Mucosa of rectum (tissue), 2 donors: Measurements from ENCODE around the gene HAPLN2.
A peak's percentile ranks its signal among the peaks of the same experiment; 100 is the strongest.

Experiments used
- H3K27ac ChIP-seq, 2 donors: one replicate each; pipeline ENCODE4 v1.7.0; 2013; ENCODE audit warnings: inconsistent platforms in 2 of 2, low read depth in 2 of 2, low read length in 2 of 2
- H3K27me3 ChIP-seq, 2 donors: one replicate each; pipeline ENCODE4 v1.7.0; 2013; ENCODE audit warnings: low read length in 2 of 2; ENCODE audit not compliant: control insufficient read depth in 2 of 2, insufficient read depth in 2 of 2
- H3K36me3 ChIP-seq, 2 donors: one replicate each; pipeline ENCODE4 v1.7.0; 2013; ENCODE audit warnings: low read length in 2 of 2; ENCODE audit not compliant: control insufficient read depth in 2 of 2, insufficient read depth in 2 of 2
- H3K4me1 ChIP-seq, 2 donors: one replicate each; pipeline ENCODE4 v1.7.0; 2013; ENCODE audit warnings: low read length in 2 of 2, mild to moderate bottlenecking in 1 of 2; ENCODE audit not compliant: control insufficient read depth in 2 of 2, insufficient read depth in 2 of 2
- H3K4me3 ChIP-seq, 2 donors: one replicate each; pipeline ENCODE4 v1.7.0; 2013; ENCODE audit warnings: low read length in 2 of 2
- H3K9ac ChIP-seq, 2 donors: one replicate each; pipeline ENCODE4 v1.7.0; 2013; ENCODE audit warnings: low read length in 2 of 2, low read depth in 1 of 2, mild to moderate bottlenecking in 1 of 2
- H3K9me3 ChIP-seq, 2 donors: one replicate each; pipeline ENCODE4 v1.7.0; 2013; ENCODE audit warnings: low read length in 2 of 2; ENCODE audit not compliant: control insufficient read depth in 2 of 2
- donor health status: healthy.
- donor health status: Normal muscosa, but diverticular disease.

The HAPLN2 gene

DNA sequence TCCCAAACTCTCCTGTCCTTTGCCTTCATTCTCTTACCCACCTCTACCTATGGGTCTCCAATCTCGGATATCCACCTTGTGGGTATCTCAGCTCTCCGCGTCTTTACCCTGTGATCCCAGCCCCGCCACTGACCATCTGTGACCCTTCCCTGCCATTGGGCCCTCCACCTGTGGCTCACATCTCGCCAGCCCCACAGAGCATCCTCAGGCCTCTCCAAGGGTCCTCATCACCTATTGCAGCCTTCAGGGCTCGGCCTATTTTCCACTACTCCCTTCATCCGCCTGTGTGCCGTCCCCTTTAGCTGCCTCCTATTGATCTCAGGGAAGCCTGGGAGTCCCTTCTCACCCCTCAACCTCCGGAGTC, 33.8 kb downstream of the HAPLN2 start:
- peaks cover 8 to 11% of the 10 kb centered on the region in 2 donors for H3K4me1 ChIP-seq
- no peaks in the 10 kb centered on the region for H3K9me3 ChIP-seq
- no peaks in the 10 kb centered on the region for H3K36me3 ChIP-seq
- no peak overlapping the region for H3K27ac ChIP-seq
- H3K9ac ChIP-seq = no peak overlapping the region
- H3K4me3 ChIP-seq = no peak overlapping the region
- H3K27me3 ChIP-seq = peaks cover 0 to 12% of the 10 kb centered on the region in 2 donors

DNA sequence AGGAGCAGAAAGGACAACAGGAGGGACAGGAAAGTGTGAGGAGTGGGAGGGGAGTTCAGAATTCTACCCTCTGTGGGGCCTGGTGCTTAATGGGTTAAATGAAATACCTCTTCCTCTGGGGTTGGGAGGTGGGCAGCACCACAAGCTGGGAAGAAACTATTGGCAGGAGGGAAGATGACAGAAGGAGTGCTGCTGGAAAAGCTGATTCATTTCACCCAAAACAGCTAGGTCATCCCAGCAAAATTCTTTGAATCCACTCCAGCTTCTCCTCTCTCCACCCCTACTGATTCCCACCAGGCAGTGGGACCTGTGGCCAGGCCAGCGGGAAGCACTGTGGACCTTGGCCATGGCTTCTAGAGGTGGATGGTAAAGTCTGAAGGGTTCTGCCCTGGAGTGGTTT, 35.5 kb downstream of the HAPLN2 start:
- H3K9ac ChIP-seq = no peak overlapping the region
- H3K36me3 ChIP-seq = no peaks in the 10 kb centered on the region
- no peak overlapping the region for H3K4me3 ChIP-seq
- H3K4me1 ChIP-seq = peaks cover 17 to 19% of the 10 kb centered on the region in 2 donors
- H3K27me3 ChIP-seq = peaks cover 0 to 7% of the 10 kb centered on the region in 2 donors
- H3K9me3 ChIP-seq = no peaks in the 10 kb centered on the region
- H3K27ac ChIP-seq = no peak overlapping the region

DNA sequence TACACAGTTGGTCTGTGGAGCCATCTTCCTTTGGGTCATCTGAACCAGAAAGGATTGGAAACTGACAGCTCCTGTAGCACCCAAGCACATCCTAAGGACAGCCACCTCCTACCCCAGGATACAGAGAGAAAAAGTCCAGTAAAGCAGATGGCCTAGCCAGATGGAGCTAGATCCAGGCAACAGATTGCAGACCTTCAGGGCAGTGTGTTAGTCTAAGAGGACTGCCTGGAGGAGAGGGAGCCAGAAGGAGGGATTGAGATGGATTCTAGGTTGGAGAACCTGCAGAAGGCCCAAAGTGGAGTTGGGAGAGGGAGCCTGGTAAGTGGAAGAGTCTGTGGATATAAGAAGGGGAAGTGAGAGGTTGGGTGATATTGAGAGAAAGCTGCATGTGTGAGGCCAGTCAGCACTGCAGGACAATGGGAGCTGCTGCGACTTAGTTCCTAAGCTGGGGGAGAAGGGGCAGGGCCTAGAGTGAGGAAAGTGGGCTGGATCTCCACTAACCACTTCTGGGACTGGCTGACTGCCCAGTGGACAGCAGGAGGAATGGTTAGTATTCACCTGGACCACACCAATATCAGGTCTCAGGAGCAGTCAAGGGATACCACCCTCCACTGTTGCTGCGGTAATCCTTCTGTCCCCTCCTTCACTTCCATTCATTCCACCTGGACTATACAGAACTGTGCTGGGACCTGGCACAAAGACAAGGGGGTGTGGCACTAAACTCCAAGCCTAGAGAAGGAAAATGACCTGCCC, 36.1 kb downstream of the HAPLN2 start:
- no peak overlapping the region for H3K4me3 ChIP-seq
- H3K9ac ChIP-seq = no peak overlapping the region
- H3K36me3 ChIP-seq = no peaks in the 10 kb centered on the region
- H3K27me3 ChIP-seq = peaks cover 0 to 5% of the 10 kb centered on the region in 2 donors
- peaks cover 21 to 24% of the 10 kb centered on the region in 2 donors for H3K4me1 ChIP-seq
- no peaks in the 10 kb centered on the region for H3K9me3 ChIP-seq
- no peak overlapping the region for H3K27ac ChIP-seq

DNA sequence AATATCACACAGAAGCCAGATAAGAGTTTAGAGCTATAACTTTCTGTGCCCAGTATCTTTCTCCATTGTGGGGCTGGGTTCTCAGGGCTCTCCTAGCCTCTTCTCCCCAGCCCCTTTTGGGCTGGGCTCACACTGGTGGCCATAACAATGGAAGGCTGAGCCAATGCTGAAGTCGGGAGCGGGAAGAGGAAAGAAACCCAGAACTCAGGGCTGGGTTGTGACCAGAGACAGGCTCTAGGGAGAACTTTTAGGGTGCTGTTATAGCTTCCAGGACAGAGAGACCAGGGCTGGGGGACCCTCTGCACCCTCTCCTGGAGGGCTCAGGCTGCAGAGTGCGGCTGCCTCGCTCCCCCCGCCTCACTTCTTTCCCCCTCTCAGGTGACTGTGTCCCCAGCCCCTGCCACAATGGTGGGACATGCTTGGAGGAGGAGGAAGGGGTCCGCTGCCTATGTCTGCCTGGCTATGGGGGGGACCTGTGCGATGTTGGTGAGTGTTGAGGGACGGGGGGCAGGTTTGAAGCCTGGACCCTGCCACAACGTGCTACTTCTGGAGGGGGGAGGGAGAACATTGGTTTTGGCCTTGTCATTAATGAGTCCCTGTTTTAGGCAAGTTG, 36.8 kb downstream of the HAPLN2 start:
- peaks cover 0 to 5% of the 10 kb centered on the region in 2 donors for H3K27me3 ChIP-seq
- no peaks in the 10 kb centered on the region for H3K36me3 ChIP-seq
- no peak overlapping the region for H3K27ac ChIP-seq
- H3K4me3 ChIP-seq = no peak overlapping the region
- no peak overlapping the region for H3K9ac ChIP-seq
- H3K9me3 ChIP-seq = no peaks in the 10 kb centered on the region
- H3K4me1 ChIP-seq = peaks cover 27 to 31% of the 10 kb centered on the region in 2 donors

DNA sequence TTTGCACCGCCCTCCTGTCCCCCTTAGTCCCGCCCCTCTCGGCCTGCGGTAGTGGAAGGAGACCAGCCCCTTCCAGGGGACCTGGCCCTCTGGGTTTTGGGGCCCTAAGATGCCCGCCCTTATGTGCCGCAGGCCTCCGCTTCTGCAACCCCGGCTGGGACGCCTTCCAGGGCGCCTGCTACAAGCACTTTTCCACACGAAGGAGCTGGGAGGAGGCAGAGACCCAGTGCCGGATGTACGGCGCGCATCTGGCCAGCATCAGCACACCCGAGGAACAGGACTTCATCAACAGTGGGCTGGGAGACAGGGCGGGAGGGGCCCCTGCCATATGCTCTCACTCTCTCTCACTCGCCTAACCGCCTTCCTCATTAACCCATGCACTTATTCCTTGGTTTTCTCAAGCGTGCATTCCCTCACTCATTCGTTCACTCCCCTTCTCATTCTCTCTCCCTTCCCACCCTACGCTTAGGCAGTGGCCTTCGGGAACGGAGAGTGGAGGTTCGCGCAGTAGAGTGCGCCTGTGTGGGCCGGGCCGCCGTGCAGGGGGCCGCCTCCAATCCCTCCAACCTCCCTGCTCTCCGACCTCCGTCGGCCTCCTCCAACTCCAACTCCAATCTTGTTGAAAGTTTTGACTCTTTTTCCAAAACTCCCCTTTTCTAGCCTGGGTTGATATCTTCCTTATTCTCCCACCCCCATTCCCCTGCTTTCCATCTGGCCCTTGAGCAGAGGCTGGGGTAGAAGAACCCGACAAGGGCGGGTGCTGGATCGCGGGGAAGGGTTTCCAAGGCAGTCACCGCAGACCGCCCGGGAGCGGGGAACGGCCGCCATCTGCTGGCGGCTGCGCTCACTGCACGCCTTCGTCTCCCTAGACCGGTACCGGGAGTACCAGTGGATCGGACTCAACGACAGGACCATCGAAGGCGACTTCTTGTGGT, 37.9 kb downstream of the HAPLN2 start:
- Histone ChIP-seq H3K9ac (peak overlapping the region; percentile 8 to 14), H3K27ac (no peak overlapping the region)

DNA sequence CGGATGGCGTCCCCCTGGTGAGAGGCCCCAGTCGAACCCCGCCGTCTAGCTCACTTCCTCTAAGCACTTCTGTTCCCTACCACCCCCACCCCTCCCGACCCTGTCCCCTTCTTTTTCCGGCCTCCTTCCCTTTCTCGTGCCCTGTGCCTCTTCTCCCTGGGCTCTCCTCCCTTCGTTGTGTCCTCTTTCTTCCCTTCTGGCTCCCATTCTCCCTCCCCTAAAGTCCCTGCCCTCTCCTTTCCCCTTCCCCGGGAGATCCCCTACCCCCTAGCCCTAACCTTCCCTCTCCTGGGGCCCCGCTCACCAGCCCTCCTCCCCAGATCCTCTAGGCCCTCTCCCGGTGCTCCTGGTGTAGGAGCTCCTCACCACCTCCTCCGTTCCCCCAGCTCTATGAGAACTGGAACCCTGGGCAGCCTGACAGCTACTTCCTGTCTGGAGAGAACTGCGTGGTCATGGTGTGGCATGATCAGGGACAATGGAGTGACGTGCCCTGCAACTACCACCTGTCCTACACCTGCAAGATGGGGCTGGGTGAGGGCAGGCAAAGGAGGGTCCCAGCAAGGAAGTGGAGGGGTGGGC, 38.6 kb downstream of the HAPLN2 start:
- Histone ChIP-seq H3K4me3 (peak overlapping the region; percentile 28 to 58), H3K9me3 (no peaks in the 10 kb centered on the region), H3K27me3 (peaks cover 0 to 5% of the 10 kb centered on the region in 2 donors), H3K4me1 (peaks cover 44 to 45% of the 10 kb centered on the region in 2 donors), H3K36me3 (no peaks in the 10 kb centered on the region), H3K9ac (peak overlapping the region in 1 of 2 donors; percentile 14), H3K27ac (no peak overlapping the region)

More for the DNA sequence above, 37.9 kb downstream of the HAPLN2 start:
- Histone ChIP-seq H3K4me3 (peak overlapping the region; percentile 28 to 58), H3K9me3 (no peaks in the 10 kb centered on the region), H3K4me1 (peaks cover 36 to 41% of the 10 kb centered on the region in 2 donors), H3K36me3 (no peaks in the 10 kb centered on the region), H3K27me3 (peaks cover 0 to 5% of the 10 kb centered on the region in 2 donors)

DNA sequence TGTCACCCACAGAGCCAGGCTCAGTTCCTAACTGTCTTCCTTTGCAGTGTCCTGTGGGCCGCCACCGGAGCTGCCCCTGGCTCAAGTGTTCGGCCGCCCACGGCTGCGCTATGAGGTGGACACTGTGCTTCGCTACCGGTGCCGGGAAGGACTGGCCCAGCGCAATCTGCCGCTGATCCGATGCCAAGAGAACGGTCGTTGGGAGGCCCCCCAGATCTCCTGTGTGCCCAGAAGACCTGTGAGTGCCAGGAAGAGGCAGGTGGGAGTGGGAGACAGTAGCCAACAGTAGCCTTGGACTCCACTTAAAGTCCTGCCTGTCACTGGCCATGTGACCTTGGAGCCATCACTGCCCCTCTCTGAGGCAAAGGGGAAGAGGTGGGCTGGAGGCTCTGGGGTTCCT, 39.3 kb downstream of the HAPLN2 start:
- peaks cover 45% of the 10 kb centered on the region in 2 donors for H3K4me1 ChIP-seq
- no peaks in the 10 kb centered on the region for H3K36me3 ChIP-seq
- no peaks in the 10 kb centered on the region for H3K9me3 ChIP-seq
- H3K4me3 ChIP-seq = no peak overlapping the region
- peaks cover 0 to 5% of the 10 kb centered on the region in 2 donors for H3K27me3 ChIP-seq
- H3K9ac ChIP-seq = no peak overlapping the region
- peak overlapping the region in 1 of 2 donors; percentile 19 for H3K27ac ChIP-seq

DNA sequence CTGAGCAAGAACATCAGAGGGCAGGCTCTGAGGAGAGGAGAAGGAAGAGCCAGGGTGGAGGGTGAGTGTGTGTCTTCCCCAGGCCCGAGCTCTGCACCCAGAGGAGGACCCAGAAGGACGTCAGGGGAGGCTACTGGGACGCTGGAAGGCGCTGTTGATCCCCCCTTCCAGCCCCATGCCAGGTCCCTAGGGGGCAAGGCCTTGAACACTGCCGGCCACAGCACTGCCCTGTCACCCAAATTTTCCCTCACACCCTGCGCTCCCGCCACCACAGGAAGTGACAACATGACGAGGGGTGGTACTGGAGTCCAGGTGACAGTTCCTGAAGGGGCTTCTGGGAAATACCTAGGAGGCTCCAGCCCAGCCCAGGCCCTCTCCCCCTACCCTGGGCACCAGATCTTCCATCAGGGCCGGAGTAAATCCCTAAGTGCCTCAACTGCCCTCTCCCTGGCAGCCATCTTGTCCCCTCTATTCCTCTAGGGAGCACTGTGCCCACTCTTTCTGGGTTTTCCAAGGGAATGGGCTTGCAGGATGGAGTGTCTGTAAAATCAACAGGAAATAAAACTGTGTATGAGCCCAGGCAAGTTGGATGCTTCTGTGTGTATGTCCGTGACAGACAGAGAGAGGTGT, 39.8 kb downstream of the HAPLN2 start:
- H3K4me1 ChIP-seq = peaks cover 46% of the 10 kb centered on the region in 2 donors
- H3K9ac ChIP-seq = no peak overlapping the region
- H3K27ac ChIP-seq = peak overlapping the region; percentile 19 to 47
- H3K4me3 ChIP-seq = no peak overlapping the region
- H3K36me3 ChIP-seq = no peaks in the 10 kb centered on the region
- peaks cover 0 to 5% of the 10 kb centered on the region in 2 donors for H3K27me3 ChIP-seq
- H3K9me3 ChIP-seq = no peaks in the 10 kb centered on the region

DNA sequence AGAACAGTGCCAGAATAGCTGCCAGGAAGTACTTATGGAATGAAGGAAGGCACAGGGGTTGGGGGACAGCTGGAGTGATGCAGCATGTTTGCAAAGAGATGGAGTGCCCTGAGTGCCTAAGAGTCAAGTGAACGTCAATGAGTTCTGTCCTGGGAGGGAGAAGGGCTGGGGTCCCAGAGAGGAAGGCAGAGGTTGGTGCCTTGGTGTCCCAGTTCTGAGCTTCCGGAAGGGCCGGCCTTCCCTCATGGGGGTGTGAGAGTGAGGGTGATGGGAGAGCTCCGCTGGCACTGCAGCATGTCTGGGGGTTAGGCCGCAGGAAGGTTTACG, 40.4 kb downstream of the HAPLN2 start:
- Histone ChIP-seq H3K27me3 (peaks cover 0 to 5% of the 10 kb centered on the region in 2 donors), H3K4me3 (peak overlapping the region; percentile 59 to 69), H3K27ac (peak overlapping the region; percentile 78 to 80), H3K9ac (peak overlapping the region; percentile 56), H3K4me1 (peaks cover 52% of the 10 kb centered on the region in 2 donors), H3K36me3 (no peaks in the 10 kb centered on the region), H3K9me3 (no peaks in the 10 kb centered on the region)
